Loucy (cell line): ENCODE measurements around the gene ATP6V1G2.

Experiments
- CTCF ChIP-seq: fragments of 200-600 bp; sonication (generic); conservative IDR thresholded peaks from 2 replicates; pipeline ENCODE4 v1.5.1; 2014; ENCODE audit warnings: mild to moderate bottlenecking, antibody characterized with exemption, low read length
- EZH2phosphoT487 ChIP-seq: fragments of 200-600 bp; IDR thresholded peaks from 2 replicates; pipeline ENCODE4 v1.6.1; 2018; ENCODE audit warnings: antibody characterized with exemption, mild to moderate bottlenecking, moderate library complexity, borderline replicate concordance

GRCh38 chr6:31547727-31548543, 1.5 kb upstream of the ATP6V1G2 start:
- TF ChIP-seq CTCF (no peak), EZH2phosphoT487 (no peak)
